Measurements from ENCODE around the gene S1PR4.

DNA sequence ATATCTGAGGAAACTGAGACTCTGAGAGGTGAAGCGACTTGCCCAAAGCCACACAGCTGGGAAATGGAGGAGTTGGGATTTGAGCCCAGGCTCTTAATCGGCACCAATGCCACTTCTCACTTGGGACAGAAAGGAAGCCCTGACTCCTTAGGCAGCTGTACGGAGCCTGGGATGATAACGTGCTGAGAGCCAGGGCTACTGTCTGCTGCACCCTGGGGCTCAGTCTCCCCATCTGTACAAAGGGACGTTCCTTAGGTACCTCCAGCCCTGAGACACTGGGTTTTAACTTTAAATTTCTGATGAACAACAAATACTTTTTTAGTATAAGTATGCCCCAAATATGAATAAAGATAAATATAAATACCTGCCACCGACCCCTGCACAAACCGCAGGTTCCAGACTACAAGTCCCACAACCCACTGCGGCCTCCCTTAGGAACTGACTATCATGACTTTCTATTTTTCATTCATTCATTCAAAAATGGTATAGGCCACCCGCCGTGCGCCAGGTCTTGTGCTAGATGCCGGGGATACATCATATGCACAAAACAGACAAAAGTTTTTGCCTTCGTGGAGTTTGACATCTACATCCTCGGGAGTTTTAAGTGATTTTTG lies 6.4 kb downstream of the S1PR4 start:
- TF ChIP-seq, protein P1, sequence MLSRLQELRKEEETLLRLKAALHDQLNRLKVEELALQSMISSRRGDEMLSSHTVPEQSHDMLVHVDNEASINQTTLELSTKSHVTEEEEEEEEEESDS (CRISPR knock-in tag; IDR thresholded peaks at IDR 0.05): no peak
- TF ChIP-seq IRF2 (CRISPR knock-in tag; IDR thresholded peaks at IDR 0.05): no peak
- TF ChIP-seq SP2 (IDR thresholded peaks at IDR 0.05; ENCODE audit: extremely low read depth, low read depth, low read length, poor library complexity, severe bottlenecking): no peak
- TF ChIP-seq, protein P2, sequence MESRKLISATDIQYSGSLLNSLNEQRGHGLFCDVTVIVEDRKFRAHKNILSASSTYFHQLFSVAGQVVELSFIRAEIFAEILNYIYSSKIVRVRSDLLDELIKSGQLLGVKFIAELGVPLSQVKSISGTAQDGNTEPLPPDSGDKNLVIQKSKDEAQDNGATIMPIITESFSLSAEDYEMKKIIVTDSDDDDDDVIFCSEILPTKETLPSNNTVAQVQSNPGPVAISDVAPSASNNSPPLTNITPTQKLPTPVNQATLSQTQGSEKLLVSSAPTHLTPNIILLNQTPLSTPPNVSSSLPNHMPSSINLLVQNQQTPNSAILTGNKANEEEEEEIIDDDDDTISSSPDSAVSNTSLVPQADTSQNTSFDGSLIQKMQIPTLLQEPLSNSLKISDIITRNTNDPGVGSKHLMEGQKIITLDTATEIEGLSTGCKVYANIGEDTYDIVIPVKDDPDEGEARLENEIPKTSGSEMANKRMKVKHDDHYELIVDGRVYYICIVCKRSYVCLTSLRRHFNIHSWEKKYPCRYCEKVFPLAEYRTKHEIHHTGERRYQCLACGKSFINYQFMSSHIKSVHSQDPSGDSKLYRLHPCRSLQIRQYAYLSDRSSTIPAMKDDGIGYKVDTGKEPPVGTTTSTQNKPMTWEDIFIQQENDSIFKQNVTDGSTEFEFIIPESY (CRISPR knock-in tag; IDR thresholded peaks at IDR 0.05): no peak
- no peak for TF ChIP-seq ESRRA (IDR thresholded peaks at IDR 0.05; ENCODE audit: borderline replicate concordance, low read depth)
- no peak for TF ChIP-seq STAG1 (CRISPR knock-in tag; IDR thresholded peaks at IDR 0.05; ENCODE audit: borderline replicate concordance)
- TF ChIP-seq, protein P3, sequence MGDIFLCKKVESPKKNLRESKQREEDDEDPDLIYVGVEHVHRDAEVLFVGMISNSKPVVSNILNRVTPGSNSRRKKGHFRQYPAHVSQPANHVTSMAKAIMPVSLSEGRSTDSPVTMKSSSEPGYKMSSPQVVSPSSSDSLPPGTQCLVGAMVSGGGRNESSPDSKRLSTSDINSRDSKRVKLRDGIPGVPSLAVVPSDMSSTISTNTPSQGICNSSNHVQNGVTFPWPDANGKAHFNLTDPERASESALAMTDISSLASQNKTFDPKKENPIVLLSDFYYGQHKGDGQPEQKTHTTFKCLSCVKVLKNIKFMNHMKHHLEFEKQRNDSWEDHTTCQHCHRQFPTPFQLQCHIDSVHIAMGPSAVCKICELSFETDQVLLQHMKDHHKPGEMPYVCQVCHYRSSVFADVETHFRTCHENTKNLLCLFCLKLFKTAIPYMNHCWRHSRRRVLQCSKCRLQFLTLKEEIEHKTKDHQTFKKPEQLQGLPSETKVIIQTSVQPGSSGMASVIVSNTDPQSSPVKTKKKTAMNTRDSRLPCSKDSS (IDR thresholded peaks at IDR 0.05; ENCODE audit: low read depth, partially characterized antibody): no peak

Data from K562 (cell line).